ENCODE measurements around the gene PPM1G.

Gene PPM1G

GRCh38 chr2:27351802-27352598, 57.4 kb downstream of the PPM1G start:
- no peak overlapping the region for H3K4me3 ChIP-seq (ENCODE audit: low read length)
- DNase-seq (ENCODE audit: low read depth): no peak
- no peak for TF ChIP-seq CTCF (IDR thresholded peaks at IDR 0.05; ENCODE audit: insufficient read depth, low read depth, low read length, missing control alignments)

GRCh38 chr2:27350106-27350693, 59.2 kb downstream of the PPM1G start:
- no peak overlapping the region for H3K4me3 ChIP-seq (ENCODE audit: low read length)
- no peak for TF ChIP-seq CTCF (IDR thresholded peaks at IDR 0.05; ENCODE audit: insufficient read depth, low read depth, low read length, missing control alignments)
- DNase-seq (ENCODE audit: low read depth): no peak

DNA sequence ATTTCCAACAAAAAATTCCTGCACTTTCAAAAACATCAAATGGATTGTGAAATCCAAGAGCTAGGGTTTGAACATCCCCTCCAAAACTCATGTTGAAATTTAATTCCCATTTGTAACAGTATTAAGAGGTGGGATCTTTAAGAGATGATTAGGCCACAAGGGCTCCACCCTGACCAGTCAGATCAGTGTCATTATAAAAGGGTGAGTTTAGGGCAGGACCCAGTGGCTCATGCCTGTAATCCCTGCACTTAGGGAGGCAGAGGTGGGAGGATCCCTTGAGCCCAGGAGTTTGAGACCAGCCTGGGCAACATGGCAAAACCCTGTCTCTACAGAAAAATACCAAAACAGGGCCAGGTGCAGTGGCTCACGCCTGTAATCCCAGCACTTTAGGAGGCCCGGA, 61.8 kb downstream of the PPM1G start:
- no peak for TF ChIP-seq CTCF (IDR thresholded peaks at IDR 0.05; ENCODE audit: insufficient read depth, low read depth, low read length, missing control alignments)
- no peak overlapping the region for H3K4me3 ChIP-seq (ENCODE audit: low read length)
- DNase-seq (ENCODE audit: low read depth): no peak

- DNase-seq (ENCODE audit: low read depth): no peak
- no peak for TF ChIP-seq CTCF (IDR thresholded peaks at IDR 0.05; ENCODE audit: insufficient read depth, low read depth, low read length, missing control alignments)
- H3K4me3 ChIP-seq (ENCODE audit: low read length): no peak overlapping the region
Observed at GRCh38 chr2:27336173-27336572, 73.2 kb downstream of the PPM1G start.

- H3K4me3 ChIP-seq (ENCODE audit: low read length): no peak overlapping the region
- DNase-seq (ENCODE audit: low read depth): peak; percentile 40
- TF ChIP-seq CTCF (IDR thresholded peaks at IDR 0.05; ENCODE audit: insufficient read depth, low read depth, low read length, missing control alignments): no peak
Observed at GRCh38 chr2:27335311-27335710, 74.1 kb downstream of the PPM1G start.
